ENCODE measurements around the gene LRRC25. TPM values are rescaled to one million over a fixed set of nuclear protein-coding genes. Genes with fewer than 3 reads are reported as not detected.

Gene LRRC25

GRCh38 chr19:18344582-18344950 is 52.9 kb downstream of the LRRC25 start:
- H3K79me1 ChIP-seq (ENCODE audit: low read length) = peaks cover 2% of the 10 kb centered on the region
- no peak overlapping the region for H3K4me2 ChIP-seq (ENCODE audit: low read length)
- H3K79me2 ChIP-seq (ENCODE audit: control insufficient read depth, insufficient read depth, low read length) = no peaks in the 10 kb centered on the region
- H3K4me3 ChIP-seq (ENCODE audit: low read length) = no peak overlapping the region
- no peak overlapping the region for H3K9ac ChIP-seq (ENCODE audit: low read length)
- no CpG with 5 or more reads among the region's 13 CpGs for WGBS (ENCODE audit: extremely low coverage, insufficient coverage, low lambda C conversion rate)
- H2BK15ac ChIP-seq (replicated peaks; ENCODE audit: low read depth) = no peak overlapping the region
- H2AK5ac ChIP-seq (ENCODE audit: low read length) = no peak overlapping the region
- DNase-seq = no peak
- no peak overlapping the region for H3K18ac ChIP-seq (ENCODE audit: low read length)
- H2BK5ac ChIP-seq (ENCODE audit: low read length) = no peak overlapping the region
- no peak overlapping the region for H3K56ac ChIP-seq (ENCODE audit: low read length)
- H2BK120ac ChIP-seq (ENCODE audit: low read depth, low read length) = no peak overlapping the region
- H4K8ac ChIP-seq (ENCODE audit: low read depth, low read length) = no peak overlapping the region
- H3K4ac ChIP-seq (ENCODE audit: low read depth, low read length) = no peak overlapping the region
- H3K27me3 ChIP-seq (ENCODE audit: insufficient read depth, low read length, poor library complexity) = no peaks in the 10 kb centered on the region
- no peaks in the 10 kb centered on the region for H3K36me3 ChIP-seq (ENCODE audit: control insufficient read depth, insufficient read depth, low read length)
- H3K4me1 ChIP-seq (ENCODE audit: control insufficient read depth, low read depth, low read length) = peaks cover 11% of the 10 kb centered on the region
- no peak overlapping the region for H4K5ac ChIP-seq (ENCODE audit: low read length)
- no peak overlapping the region for H3K27ac ChIP-seq (ENCODE audit: low read depth, low read length)
- no peak overlapping the region for H3K23ac ChIP-seq (ENCODE audit: low read length)

- Histone ChIP-seq H3K27ac (ENCODE audit: low read depth, low read length) (no peak overlapping the region), H3K4me1 (ENCODE audit: control insufficient read depth, low read depth, low read length) (peaks cover 11% of the 10 kb centered on the region), H2BK5ac (ENCODE audit: low read length) (no peak overlapping the region), H4K5ac (ENCODE audit: low read length) (no peak overlapping the region), H3K4me2 (ENCODE audit: low read length) (no peak overlapping the region), H3K23ac (ENCODE audit: low read length) (no peak overlapping the region), H2AK5ac (ENCODE audit: low read length) (no peak overlapping the region), H3K36me3 (ENCODE audit: control insufficient read depth, insufficient read depth, low read length) (no peaks in the 10 kb centered on the region), H3K27me3 (ENCODE audit: insufficient read depth, low read length, poor library complexity) (no peaks in the 10 kb centered on the region), H3K9ac (ENCODE audit: low read length) (no peak overlapping the region), H2BK120ac (ENCODE audit: low read depth, low read length) (no peak overlapping the region), H3K79me1 (ENCODE audit: low read length) (peaks cover 2% of the 10 kb centered on the region), H2BK15ac (replicated peaks; ENCODE audit: low read depth) (no peak overlapping the region), H3K56ac (ENCODE audit: low read length) (no peak overlapping the region), H3K4me3 (ENCODE audit: low read length) (no peak overlapping the region), H3K18ac (ENCODE audit: low read length) (no peak overlapping the region), H3K4ac (ENCODE audit: low read depth, low read length) (no peak overlapping the region), H3K79me2 (ENCODE audit: control insufficient read depth, insufficient read depth, low read length) (no peaks in the 10 kb centered on the region), H4K8ac (ENCODE audit: low read depth, low read length) (no peak overlapping the region)
- DNase-seq = no peak
- whole genome bisulfite sequencing (ENCODE audit: extremely low coverage, insufficient coverage, low lambda C conversion rate) = no CpG with 5 or more reads among the region's 8 CpGs
These were observed 55.3 kb downstream of the LRRC25 start for GRCh38 chr19:18342090-18342632.

Small RNAs within 50 kb of the gene (small RNA-seq; reads per million reads assigned to genes)
- not detected for gene MIR3189 (ENCODE audit: insufficient read depth)
